Esophagus muscularis mucosa (tissue), 4 donors: ENCODE measurements around the gene CHSY3. TPM values are rescaled to one million over a fixed set of nuclear protein-coding genes. Genes with fewer than 3 reads are reported as not detected.

Source experiments
- DNase-seq: peaks from one replicate; pipeline ENCODE4 v3.0.0-alpha.2; 2017; ENCODE audit errors: extremely low spot score
- H3K27ac ChIP-seq, 4 donors: fragments of 200-600 bp; sonication (generic); replicated peaks in 1 of 4; 1 replicate in 3 of 4; 2 replicates in 1 of 4; pipeline ENCODE4 v1.5.1; 2016 to 2019; ENCODE audit warnings: mild to moderate bottlenecking in 1 of 4
- H3K27me3 ChIP-seq, 4 donors: fragments of 200-600 bp; sonication (generic); one replicate each; pipeline versions ENCODE4 v1.5.1 to v1.6.0; 2016 to 2019
- H3K36me3 ChIP-seq, 4 donors: fragments of 200-600 bp; sonication (generic); one replicate each; pipeline ENCODE4 v1.5.1; 2016 to 2019
- H3K4me1 ChIP-seq, 4 donors: fragments of 200-600 bp; sonication (generic); one replicate each; pipeline ENCODE4 v1.5.1; 2016 to 2019
- H3K4me3 ChIP-seq, 4 donors: fragments of 200-600 bp; sonication (generic); 1 replicate in 2 of 4; 2 replicates in 2 of 4; pipeline ENCODE4 v1.5.1; 2016 to 2019; ENCODE audit warnings: mild to moderate bottlenecking in 4 of 4, moderate library complexity in 1 of 4
- H3K9me3 ChIP-seq, 4 donors: fragments of 200-600 bp; sonication (generic); 1 replicate in 3 of 4; 2 replicates in 1 of 4; pipeline ENCODE4 v1.5.1; 2016 to 2019
- EP300 ChIP-seq: sonication (generic); formaldehyde crosslinking; IDR thresholded peaks from one replicate; pipeline ENCODE4 v1.6.1; 2017; ENCODE audit warnings: antibody characterized with exemption
- POLR2A ChIP-seq: fragments of 450-650 bp; IDR thresholded peaks from one replicate; pipeline ENCODE4 v1.6.1; 2017; ENCODE audit warnings: antibody characterized with exemption, moderate library complexity, mild to moderate bottlenecking, low read depth
- POLR2AphosphoS5 ChIP-seq, 2 donors: sonication (generic); formaldehyde crosslinking; IDR thresholded peaks; one replicate each; pipeline ENCODE4 v1.6.1; 2017; ENCODE audit warnings: antibody characterized with exemption in 2 of 2
- WGBS: methylation state at CpG from one replicate; pipeline ENCODE4 v1.1.5; 2018; 5-methylcytosine and 5-hydroxymethylcytosine counted together
- intact Hi-C: fragments of 100-400 bp; cut with DNase I; formaldehyde crosslinking; loops from one replicate; pipeline ENCODE4 v1.15.1; 2023
- total RNA-seq, 4 donors: library from RNA; depleted of rRNA; stranded (reverse); fragments of >200 nt; gene quantifications; one replicate each; pipeline versions ENCODE4 v1.1.0 to v1.2.1, GENCODE V29; 2016
- TF ChIP-seq, protein P1 (sequence below), 3 experiments: fragments of 200-600 bp in 2 of 3; fragments of 450-650 bp in 1 of 3; sonication (generic) in 2 of 3; IDR thresholded peaks; one replicate each; pipeline ENCODE4 v1.5.1; 2017 to 2019; ENCODE audit warnings: antibody characterized with exemption in 3 of 3, mild to moderate bottlenecking in 2 of 3, moderate library complexity in 1 of 3

CHSY3 gene
- total RNA-seq, 4 donors from 2014 or later: 1.2 to 2.1 (median 1.7) TPM

DNA sequence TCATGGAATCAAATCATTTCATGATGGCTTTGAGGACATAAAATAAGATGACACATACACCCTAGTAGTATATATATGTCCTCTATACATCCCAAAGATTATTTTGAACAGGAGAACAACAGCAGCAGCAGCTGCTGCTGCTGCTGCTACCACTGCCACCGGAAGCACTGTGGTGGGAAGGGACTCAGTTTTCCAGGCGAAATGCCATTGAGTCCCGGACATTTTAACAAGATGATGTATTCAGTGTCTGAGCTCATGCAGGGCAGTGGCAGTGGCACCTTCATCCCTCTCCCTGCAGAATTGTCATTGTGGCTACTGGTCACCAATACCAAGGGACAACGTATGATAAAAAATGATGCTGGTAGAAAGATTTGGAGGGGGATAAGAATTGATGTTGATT is 151.3 kb downstream of the CHSY3 start:
- no peak overlapping the region for H3K4me3 ChIP-seq
- H3K36me3 ChIP-seq: no peaks in the 10 kb centered on the region
- intact Hi-C loops: no loop called here
- no peaks in the 10 kb centered on the region for H3K9me3 ChIP-seq
- no peak for TF ChIP-seq POLR2AphosphoS5 (IDR thresholded peaks at IDR 0.05)
- TF ChIP-seq, protein P1, sequence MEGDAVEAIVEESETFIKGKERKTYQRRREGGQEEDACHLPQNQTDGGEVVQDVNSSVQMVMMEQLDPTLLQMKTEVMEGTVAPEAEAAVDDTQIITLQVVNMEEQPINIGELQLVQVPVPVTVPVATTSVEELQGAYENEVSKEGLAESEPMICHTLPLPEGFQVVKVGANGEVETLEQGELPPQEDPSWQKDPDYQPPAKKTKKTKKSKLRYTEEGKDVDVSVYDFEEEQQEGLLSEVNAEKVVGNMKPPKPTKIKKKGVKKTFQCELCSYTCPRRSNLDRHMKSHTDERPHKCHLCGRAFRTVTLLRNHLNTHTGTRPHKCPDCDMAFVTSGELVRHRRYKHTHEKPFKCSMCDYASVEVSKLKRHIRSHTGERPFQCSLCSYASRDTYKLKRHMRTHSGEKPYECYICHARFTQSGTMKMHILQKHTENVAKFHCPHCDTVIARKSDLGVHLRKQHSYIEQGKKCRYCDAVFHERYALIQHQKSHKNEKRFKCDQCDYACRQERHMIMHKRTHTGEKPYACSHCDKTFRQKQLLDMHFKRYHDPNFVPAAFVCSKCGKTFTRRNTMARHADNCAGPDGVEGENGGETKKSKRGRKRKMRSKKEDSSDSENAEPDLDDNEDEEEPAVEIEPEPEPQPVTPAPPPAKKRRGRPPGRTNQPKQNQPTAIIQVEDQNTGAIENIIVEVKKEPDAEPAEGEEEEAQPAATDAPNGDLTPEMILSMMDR (IDR thresholded peaks at IDR 0.05): no peak
- TF ChIP-seq EP300: no peak
- TF ChIP-seq POLR2A: no peak
- no peaks in the 10 kb centered on the region for H3K4me1 ChIP-seq
- H3K27ac ChIP-seq: no peak overlapping the region
- 59% methylated on average over 4 of the region's 4 CpGs for WGBS
- H3K27me3 ChIP-seq: no peaks in the 10 kb centered on the region
- no peak for DNase-seq

DNA sequence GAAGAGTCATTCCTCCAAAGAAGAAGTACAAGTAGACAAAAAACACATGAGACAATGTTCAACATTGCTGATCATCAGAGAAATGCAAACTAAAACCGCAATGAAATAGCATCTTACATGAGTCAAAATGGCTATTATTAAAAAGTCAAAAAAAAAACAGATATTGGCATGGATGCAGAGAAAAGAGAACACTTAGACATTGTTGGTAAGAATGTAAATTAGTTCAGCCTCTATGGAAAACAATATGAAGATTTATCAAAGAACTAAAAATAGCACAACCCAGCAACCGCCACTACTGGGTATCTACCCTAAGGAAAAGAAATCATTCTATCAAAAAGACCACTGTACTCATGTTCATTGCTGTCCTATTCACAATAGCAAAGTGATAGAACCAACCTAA is 157.5 kb downstream of the CHSY3 start:
- Histone ChIP-seq H3K36me3 (no peaks in the 10 kb centered on the region), H3K27ac (no peak overlapping the region), H3K9me3 (no peaks in the 10 kb centered on the region), H3K27me3 (no peaks in the 10 kb centered on the region), H3K4me3 (no peak overlapping the region), H3K4me1 (no peaks in the 10 kb centered on the region)
- no peak for DNase-seq
- 83% methylated on average over 2 of the region's 2 CpGs for WGBS
- intact Hi-C loops: no loop called here
- no peak for TF ChIP-seq POLR2A
- TF ChIP-seq POLR2AphosphoS5 (IDR thresholded peaks at IDR 0.05): no peak
- TF ChIP-seq, protein P1 (IDR thresholded peaks at IDR 0.05): no peak
- no peak for TF ChIP-seq EP300

DNA sequence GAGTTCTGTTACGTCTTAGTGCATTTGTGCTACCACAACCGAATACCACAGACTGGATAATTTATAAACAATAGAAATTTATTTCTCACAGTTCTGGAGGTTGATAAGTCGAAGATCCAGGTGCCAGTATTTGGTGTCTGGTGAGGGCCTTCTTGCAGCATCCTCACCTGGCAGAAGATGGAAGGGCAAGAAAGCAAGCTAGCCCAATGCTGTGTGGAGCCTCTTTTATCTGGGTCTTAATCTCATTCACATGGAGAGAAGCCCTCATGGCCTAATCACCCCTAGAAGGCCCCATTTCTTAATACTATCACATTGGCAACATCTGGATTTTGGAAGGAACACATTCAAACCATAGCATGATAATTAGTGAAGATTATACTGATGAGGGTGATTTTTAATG is 159.3 kb downstream of the CHSY3 start:
- Histone ChIP-seq H3K36me3 (no peaks in the 10 kb centered on the region), H3K9me3 (no peaks in the 10 kb centered on the region), H3K27me3 (no peaks in the 10 kb centered on the region), H3K4me1 (no peaks in the 10 kb centered on the region), H3K4me3 (no peak overlapping the region), H3K27ac (no peak overlapping the region)
- DNase-seq: no peak
- TF ChIP-seq POLR2A: no peak
- TF ChIP-seq POLR2AphosphoS5 (IDR thresholded peaks at IDR 0.05): no peak
- TF ChIP-seq EP300: no peak
- TF ChIP-seq, protein P1 (IDR thresholded peaks at IDR 0.05): no peak
- 82% methylated on average over 3 of the region's 3 CpGs for WGBS
- intact Hi-C loops: no loop called here

DNA sequence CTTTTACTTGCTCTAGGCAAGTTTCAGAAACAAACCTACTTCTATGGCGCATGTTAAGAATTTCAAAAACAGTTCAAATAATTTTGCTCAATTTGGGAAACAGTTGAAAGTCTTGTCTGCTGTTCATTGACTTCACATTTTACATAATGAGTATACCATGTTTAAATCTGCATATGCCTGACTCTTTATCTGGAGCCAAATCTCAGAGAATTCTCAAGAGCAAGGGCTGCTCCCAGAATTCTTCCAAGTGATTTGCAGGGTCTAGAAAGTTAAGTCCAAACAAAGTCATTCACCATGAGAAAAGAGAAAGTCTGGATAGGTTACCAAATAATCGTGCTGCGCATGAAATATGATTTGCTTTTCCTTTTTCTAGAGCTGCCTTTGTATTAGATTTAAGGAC is 160.2 kb downstream of the CHSY3 start:
- Histone ChIP-seq H3K27ac (no peak overlapping the region), H3K9me3 (no peaks in the 10 kb centered on the region), H3K4me3 (no peak overlapping the region), H3K4me1 (no peaks in the 10 kb centered on the region), H3K36me3 (no peaks in the 10 kb centered on the region), H3K27me3 (no peaks in the 10 kb centered on the region)
- TF ChIP-seq POLR2A (no peak), EP300 (no peak), POLR2AphosphoS5 (IDR thresholded peaks at IDR 0.05) (no peak)
- TF ChIP-seq, protein P1 (IDR thresholded peaks at IDR 0.05): no peak
- no peak for DNase-seq
- intact Hi-C loops: no loop called here
- WGBS: 88% methylated on average over 3 of the region's 3 CpGs

DNA sequence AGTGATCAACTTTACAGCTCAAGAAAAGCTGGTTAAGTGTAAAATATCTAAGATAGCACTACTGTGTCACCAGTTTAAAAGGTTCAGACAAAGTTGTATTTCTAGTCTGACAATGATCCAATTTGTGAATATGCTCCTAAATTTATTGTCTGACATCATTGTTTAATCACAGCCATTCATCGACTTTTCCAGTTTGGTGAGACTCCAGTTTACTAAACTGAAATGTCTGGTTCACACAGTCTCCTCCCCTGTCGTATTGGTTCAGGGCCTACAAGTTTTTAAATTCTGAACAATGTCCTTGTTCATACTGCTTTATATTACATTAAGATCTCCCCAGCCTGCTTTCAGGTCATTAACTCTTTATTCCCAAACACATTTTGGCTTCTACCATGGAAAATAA is 161.4 kb downstream of the CHSY3 start:
- no peak for DNase-seq
- Histone ChIP-seq H3K27ac (no peak overlapping the region), H3K9me3 (no peaks in the 10 kb centered on the region), H3K36me3 (no peaks in the 10 kb centered on the region), H3K4me3 (no peak overlapping the region), H3K27me3 (no peaks in the 10 kb centered on the region), H3K4me1 (no peaks in the 10 kb centered on the region)
- intact Hi-C loops: no loop called here
- WGBS: 82% methylated on average over 2 of the region's 2 CpGs
- TF ChIP-seq, protein P1 (IDR thresholded peaks at IDR 0.05): no peak
- TF ChIP-seq EP300 (no peak), POLR2AphosphoS5 (IDR thresholded peaks at IDR 0.05) (no peak), POLR2A (no peak)
